NT2/D1 (cell line): ENCODE results near the gene NUP35.
"Not testable (repeated sequence)": the region's sequence is repeated elsewhere in the genome, so short reads cannot be mapped to it uniquely, and the experiment has no call there.

ENCODE experiments used
- DNase-seq: peaks from one replicate; pipeline ENCODE4 v3.0.0-alpha.2; 2011; ENCODE audit warnings: low read depth, low spot score
- H3K27me3 ChIP-seq: 2 replicates; pipeline ENCODE4 v1.6.0; 2011; ENCODE audit warnings: mild to moderate bottlenecking; ENCODE audit not compliant: insufficient read length, insufficient read depth
- H3K36me3 ChIP-seq: 2 replicates; pipeline ENCODE4 v1.6.1; 2011; ENCODE audit warnings: mild to moderate bottlenecking, low read length, mixed read lengths; ENCODE audit not compliant: insufficient read depth, insufficient read length
- H3K4me1 ChIP-seq: 2 replicates; pipeline ENCODE4 v1.5.1; 2011; ENCODE audit not compliant: insufficient read depth, insufficient read length
- H3K4me3 ChIP-seq: 2 replicates; pipeline ENCODE4 v1.5.1; 2011; ENCODE audit warnings: low read depth; ENCODE audit not compliant: insufficient read length
- H3K9ac ChIP-seq: 2 replicates; pipeline ENCODE4 v1.6.0; 2011; ENCODE audit warnings: low read depth; ENCODE audit not compliant: insufficient read length
- H3K9me3 ChIP-seq: 2 replicates; pipeline ENCODE4 v1.5.1; 2011; ENCODE audit warnings: mild to moderate bottlenecking, low read length; ENCODE audit not compliant: insufficient read depth
- SUZ12 ChIP-seq: IDR thresholded peaks from 2 replicates; pipeline ENCODE4 v1.6.1; 2011; ENCODE audit not compliant: insufficient read length, insufficient read depth; ENCODE audit errors: extremely low read depth
- YY1 ChIP-seq: IDR thresholded peaks from 2 replicates; pipeline ENCODE4 v1.6.1; 2011; ENCODE audit not compliant: insufficient read length, insufficient read depth
- ZNF274 ChIP-seq: IDR thresholded peaks from 2 replicates; pipeline ENCODE4 v1.6.1; 2011; ENCODE audit warnings: mild to moderate bottlenecking, low read depth, low read length

The NUP35 gene

DNA sequence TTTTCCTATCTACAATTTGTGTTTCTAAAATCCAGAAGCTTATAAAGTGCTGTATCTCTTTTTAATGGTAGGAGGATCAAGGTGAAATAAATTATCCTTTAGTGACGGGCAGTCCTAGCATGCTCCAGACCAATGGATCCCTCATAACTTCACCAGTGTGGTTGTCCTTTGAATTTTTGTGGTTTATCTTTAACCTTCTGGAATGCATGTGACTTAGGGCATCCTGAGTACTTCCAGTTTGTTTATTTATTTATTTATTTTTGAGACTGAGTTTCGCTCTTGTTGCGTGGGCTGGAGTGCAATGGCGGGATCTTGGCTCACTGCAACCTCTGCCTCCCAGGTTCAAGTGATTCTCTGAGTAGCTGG, 40.4 kb downstream of the NUP35 start:
- Histone ChIP-seq H3K27me3 (no peaks in the 10 kb centered on the region), H3K4me3 (no peak overlapping the region), H3K9ac (no peak overlapping the region), H3K9me3 (no peaks in the 10 kb centered on the region), H3K4me1 (no peaks in the 10 kb centered on the region), H3K36me3 (peaks cover 48% of the 10 kb centered on the region)
- TF ChIP-seq SUZ12 (no peak), ZNF274 (no peak), YY1 (no peak)
- no peak for DNase-seq

DNA sequence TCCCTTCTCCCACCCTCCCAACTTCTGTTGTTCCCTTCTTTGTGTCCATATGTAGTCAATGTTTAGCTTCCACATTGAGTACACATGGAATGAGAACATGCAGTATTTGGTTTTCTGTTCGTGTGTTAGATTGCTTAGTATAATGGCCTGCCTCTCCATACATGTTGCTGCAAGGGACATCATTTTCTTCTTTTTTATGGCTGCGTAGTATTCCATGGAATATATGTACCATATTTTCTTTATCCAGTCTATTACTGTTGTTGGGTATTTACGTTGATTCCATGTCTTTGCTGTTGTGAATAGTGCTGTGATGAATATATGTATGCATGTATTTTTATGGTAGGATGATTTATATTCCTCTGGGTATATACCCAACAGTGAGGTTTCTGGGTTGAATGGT, 42.0 kb downstream of the NUP35 start:
- DNase-seq, result no peak
- Histone ChIP-seq H3K36me3 (peaks cover 37% of the 10 kb centered on the region), H3K9me3 (no peaks in the 10 kb centered on the region)

DNA sequence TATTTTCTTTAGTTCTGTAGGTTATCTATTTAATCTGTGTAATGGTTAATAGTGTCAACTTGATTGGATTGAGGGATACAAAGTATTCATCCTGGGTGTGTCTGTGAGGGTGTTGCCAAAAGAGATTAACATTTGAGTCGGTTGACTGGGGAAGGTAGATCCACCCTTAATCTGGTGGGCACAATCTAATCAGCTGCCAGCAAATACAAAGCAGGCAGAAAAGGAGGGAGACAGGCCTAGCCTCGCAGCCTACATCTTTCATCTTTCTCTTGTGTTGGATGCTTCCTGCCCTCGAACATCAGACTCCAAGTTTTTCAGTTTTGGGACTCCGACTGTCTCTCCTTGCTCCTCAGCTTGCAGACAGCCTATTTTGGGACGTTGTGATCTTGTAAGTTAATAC, 42.7 kb downstream of the NUP35 start:
- not testable (repeated sequence) for H3K4me3 ChIP-seq, H3K27me3 ChIP-seq, DNase-seq, H3K9me3 ChIP-seq, H3K9ac ChIP-seq, H3K4me1 ChIP-seq
- peaks cover 32% of the 10 kb centered on the region for H3K36me3 ChIP-seq

More for the DNA sequence above, 42.0 kb downstream of the NUP35 start:
- no peaks in the 10 kb centered on the region for H3K27me3 ChIP-seq
- H3K9ac ChIP-seq, result no peak overlapping the region
- TF ChIP-seq YY1, result no peak
- TF ChIP-seq ZNF274, result no peak
- TF ChIP-seq SUZ12, result no peak
- no peak overlapping the region for H3K4me3 ChIP-seq
- no peaks in the 10 kb centered on the region for H3K4me1 ChIP-seq

DNA sequence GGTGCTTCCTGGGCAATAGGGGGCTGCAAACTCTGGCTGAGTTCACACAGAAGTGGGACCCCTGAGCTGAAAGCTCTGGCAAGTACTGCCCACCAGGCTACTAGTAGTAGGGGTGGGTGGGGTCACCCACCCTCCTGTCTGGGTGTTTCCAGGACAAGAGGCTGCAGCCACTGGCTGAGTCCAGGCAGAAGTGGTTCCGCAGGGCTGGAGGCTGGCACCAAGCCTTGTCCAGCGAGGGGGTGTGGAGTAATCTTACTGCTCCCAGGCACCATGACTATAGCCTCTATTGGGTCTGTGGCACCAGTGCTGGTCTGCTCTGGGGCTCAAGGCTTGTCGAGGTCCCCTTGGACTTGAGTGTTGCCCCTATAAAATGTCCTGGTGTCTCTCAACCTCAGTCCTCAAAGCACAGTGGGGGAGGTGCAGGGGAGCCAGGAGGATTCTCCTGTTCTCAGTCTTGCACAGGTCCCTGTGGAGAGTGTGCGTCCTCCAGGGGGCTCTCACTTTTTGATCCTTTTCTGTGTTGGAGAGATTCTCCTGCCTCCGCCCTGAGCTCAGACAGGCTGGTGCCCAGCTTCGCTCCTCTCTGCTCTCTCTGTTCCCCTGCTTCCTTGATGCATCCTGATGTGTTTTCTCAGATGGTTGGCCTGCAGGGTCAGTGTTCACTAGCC, 48.1 kb downstream of the NUP35 start:
- no peak overlapping the region for H3K9ac ChIP-seq

DNA sequence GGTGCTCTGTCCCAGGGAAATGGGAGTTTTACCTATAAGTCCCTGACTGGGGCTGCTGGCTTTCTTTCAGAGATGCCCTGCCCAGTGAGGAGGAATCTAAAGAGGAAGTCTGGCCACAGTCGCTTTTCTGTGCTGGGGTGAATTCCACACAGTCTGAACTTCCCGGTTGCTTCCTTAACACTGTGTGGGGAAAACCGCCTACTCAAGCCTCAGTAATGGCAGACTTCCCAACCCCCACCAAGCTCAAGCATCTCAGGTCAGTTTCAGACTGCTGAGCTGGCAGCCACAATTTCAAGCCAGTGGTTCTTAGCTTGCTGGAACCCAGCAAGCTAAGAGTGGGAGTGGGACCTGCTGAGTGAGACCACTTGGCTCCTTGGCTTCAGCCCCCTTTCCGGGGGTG, 54.9 kb downstream of the NUP35 start:
- Histone ChIP-seq H3K4me3 (no peak overlapping the region), H3K9me3 (peaks cover 28% of the 10 kb centered on the region), H3K9ac (no peak overlapping the region), H3K4me1 (no peaks in the 10 kb centered on the region), H3K27me3 (no peaks in the 10 kb centered on the region), H3K36me3 (peaks cover 23% of the 10 kb centered on the region)
- TF ChIP-seq ZNF274 (no peak), YY1 (no peak)
- no peak for DNase-seq

More for the DNA sequence above, 48.1 kb downstream of the NUP35 start:
- H3K9me3 ChIP-seq, result peaks cover 6% of the 10 kb centered on the region; the same call in 1 of the 2 replicates
- no peak overlapping the region for H3K4me3 ChIP-seq
- TF ChIP-seq YY1, result no peak
- TF ChIP-seq SUZ12, result no peak
- no peak for TF ChIP-seq ZNF274
- H3K36me3 ChIP-seq, result peaks cover 20% of the 10 kb centered on the region
- H3K27me3 ChIP-seq, result no peaks in the 10 kb centered on the region
- DNase-seq, result peak; percentile 2
- peaks cover 7% of the 10 kb centered on the region for H3K4me1 ChIP-seq

DNA sequence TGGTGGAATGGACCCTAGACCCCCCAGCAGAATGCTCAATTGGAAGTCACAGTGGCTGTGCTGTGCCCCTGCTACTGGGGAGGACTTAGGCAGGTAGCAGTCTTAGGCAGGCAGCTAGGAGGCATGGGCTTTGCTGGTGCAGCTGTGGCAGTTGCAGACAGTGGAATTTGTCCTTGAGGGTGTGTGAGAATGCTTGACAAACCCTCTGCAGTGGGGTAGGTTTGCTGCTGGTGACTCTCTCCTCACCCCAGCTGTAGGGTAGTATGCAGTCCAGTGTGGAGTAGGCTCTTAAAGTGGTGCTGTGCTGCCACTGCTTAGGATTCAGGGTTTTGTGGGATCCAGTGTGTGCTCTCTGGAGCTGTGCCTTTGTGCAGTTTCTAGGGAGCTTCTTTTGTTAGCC, 61.3 kb downstream of the NUP35 start:
- no peak for DNase-seq
- Histone ChIP-seq H3K9me3 (peaks cover 20% of the 10 kb centered on the region), H3K27me3 (no peaks in the 10 kb centered on the region), H3K9ac (no peak overlapping the region), H3K4me3 (no peak overlapping the region), H3K36me3 (peaks cover 48% of the 10 kb centered on the region), H3K4me1 (peaks cover 5% of the 10 kb centered on the region)
- TF ChIP-seq ZNF274 (no peak), YY1 (no peak), SUZ12 (no peak)

DNA sequence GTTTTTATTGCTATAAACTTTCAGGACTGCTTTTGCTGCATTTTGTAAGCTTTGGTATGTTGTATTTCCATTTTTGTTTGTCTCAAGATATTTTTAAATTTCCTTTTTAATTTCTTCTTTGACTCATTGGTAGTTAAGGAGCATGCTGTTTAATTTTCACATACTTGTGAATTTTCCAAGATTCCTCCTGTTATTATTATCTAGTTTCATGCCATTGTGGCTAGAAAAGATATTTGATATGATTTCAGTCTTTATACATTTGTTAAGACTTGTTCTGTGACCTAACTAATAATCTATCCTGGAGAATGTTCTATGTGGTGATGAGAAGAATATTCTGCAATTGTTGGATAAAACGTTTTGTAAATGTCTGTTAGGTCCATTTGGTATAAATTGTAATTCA, 62.1 kb downstream of the NUP35 start:
- peaks cover 51% of the 10 kb centered on the region for H3K36me3 ChIP-seq
- H3K4me3 ChIP-seq, result no peak overlapping the region
- TF ChIP-seq ZNF274 (no peak), YY1 (no peak), SUZ12 (no peak)
- H3K9me3 ChIP-seq, result peaks cover 20% of the 10 kb centered on the region
- H3K27me3 ChIP-seq, result no peaks in the 10 kb centered on the region
- no peak for DNase-seq
- peaks cover 5% of the 10 kb centered on the region for H3K4me1 ChIP-seq
- H3K9ac ChIP-seq, result no peak overlapping the region
